ENCODE measurements around the gene OTUB2.
"Not testable (repeated sequence)": the region's sequence is repeated elsewhere in the genome, so short reads cannot be mapped to it uniquely, and the experiment has no call there.

The OTUB2 gene

DNA sequence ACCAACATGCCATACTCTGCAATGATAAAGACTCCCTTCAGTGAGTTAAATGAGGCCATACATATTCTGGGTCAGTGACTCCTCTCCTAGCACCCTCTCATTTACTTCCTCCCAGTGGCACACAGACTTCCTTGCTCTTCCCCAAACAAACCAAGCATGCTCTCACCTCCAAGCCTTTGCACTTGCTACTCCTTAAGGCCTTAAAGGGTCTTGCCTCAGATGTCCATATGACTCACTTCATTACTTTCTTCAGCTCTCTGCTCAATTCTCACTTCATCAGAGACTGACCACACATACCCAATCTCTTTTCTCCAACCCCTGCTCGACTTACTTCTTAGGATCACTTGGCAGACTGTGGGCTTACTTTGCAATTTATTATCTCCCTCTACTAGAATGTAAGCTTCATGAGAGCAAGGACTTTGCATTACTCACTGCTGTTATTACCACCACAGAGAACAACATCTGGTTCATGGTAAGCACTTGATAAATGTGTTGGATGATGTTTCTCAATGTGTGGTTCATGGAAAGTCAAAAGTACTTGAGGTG lies 32.1 kb downstream of the OTUB2 start:
- DNase-seq: no peak

DNA sequence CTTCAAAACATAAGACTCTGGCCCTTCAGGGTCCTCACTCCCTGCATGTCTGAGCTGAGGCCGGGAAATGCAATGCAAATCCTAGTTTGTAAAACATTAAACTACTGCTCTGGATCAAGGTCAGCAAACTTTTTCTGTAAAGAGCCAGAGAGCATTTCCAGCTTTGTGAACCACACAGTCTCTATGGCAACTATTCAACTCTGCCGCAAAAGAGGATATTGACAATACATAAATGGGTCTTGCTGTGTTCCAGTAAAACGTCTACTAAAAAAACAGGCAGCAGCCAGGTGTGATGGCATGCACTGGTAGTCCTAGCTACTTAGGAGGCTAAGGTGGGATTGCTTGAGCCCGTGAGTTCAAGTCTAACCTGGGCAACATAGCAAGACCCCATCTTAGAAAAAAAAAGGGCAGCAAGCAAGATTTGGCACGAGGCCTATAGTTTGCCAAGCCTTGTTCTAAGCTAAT lies 32.6 kb downstream of the OTUB2 start:
- no peak for DNase-seq

DNA sequence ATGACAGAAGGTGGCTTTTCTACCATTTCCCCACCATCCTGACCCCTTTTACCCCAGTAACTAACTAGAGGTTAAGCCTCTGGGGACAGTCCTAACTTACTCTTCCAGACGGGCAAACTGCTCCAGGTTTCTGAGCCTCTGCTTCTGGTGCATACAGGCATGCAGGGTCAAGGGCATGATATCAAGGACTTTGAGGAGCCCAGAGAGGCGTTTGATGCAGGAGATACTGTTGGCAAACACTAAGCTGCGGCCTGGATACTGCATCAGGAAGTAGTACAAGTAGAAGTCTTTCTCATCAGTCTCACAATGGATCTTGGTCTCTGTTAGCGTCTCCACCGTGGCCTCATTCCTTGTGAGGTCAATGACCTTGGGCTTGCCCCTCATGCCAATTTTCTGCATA lies 33.9 kb downstream of the OTUB2 start:
- no peak for DNase-seq

DNA sequence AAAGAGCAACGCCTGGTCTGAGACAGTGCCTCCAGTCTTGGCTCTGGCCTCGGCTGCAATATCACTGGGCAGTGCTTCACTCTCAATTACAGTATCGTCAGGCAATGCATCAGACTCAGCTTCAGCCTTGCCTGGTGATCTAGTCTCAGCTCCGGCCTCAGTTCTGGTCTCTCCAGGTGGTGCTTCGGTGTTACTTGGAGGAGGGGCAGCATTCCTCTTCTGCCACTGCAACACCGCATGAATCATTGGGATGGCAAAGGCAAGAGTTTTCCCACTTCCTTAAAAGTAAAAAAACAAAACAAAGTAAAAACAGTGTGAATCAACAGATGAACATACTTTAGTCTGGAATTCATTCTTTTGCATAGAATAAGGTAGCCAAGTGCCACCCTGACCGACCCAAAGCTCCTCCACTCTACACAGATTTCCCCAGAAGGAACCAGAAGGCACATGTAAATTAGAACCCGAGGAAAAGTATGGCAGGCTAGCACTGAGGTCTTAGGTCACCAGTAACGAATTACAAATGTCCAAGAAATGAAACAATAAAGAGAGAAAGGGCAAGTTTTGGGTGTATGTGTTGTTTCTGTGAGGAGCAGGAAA lies 36.3 kb downstream of the OTUB2 start:
- no peak for DNase-seq

DNA sequence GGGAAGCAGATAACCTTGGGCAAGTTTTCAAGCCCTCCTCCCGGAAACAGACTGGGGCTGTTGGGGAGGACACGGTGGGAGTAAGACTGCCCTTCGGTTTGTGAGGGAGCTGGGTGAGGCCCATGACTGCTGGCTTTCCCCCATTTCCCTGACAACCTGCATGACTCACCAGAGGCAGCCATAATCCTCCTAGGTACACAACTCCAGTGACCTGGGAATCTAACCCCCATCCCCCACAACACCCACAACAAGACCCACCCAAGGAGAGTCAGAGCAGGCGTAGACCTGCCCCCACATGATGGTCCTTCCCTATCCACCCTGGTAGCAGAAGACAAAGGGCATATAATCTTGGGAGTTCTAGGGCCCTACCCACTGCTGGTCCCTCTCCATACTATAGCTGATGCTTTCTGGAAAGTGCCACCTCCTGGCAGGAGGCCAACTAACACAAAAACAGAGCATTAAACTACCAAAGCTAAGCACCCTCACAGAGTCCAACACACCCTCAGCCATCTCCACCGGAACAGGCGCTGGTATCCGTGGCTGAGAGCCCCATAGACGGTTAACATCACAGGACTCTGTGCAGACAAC lies 40.0 kb downstream of the OTUB2 start:
- DNase-seq: peak; percentile 7

DNA sequence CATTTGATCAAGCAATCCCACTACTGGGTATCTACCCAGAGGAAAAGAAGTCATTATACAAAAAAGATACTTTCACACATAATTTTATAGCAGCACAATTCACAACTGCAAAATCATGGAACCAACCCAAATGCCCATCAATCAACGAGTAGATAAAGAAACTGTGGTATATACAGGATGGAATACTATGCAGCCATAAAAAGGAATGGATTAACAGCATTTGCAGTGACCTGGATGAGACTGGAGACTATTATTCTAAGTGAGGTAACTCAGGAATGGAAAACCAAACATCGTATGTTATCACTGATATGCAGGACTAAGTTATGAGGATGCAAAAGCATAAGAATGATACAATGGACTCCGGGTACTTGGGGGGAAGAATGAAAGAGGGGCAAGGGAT lies 45.9 kb downstream of the OTUB2 start:
- not testable (repeated sequence) for DNase-seq

DNA sequence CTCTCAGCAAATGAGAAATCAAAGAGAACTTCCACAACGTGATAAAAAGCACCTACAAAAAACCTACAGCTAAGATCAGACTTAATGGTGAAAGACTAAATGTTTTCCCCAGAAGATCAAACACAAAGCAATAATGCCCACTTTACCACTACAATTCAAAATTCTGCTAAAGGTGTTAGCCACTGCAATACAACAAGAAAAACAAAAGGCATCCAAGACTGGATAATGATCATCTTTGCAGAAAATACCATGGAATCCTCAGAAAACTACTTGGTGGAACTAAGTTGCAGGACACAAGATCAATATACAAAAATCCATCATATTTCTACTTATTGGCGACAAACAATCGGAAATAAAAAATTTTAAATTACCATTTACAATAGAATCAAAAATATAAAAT lies 48.4 kb downstream of the OTUB2 start:
- no peak for DNase-seq

DNA sequence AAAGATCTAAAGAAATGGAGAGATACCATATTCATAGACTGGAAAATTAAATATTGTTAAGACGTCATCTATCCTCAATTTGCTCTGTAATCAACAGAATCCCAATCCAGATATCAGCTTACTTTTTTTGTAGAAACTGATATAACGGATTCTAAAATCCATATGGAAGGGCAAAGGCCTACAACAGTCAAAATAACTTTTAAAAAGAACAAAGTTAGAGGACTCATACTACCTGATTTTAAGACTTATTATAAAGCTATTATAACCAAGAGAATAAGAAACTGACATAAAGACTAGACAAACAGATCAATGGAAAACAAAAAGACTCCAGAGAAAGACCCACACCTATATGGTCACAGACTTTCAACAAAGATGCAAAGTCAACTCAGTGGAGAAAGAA lies 48.9 kb downstream of the OTUB2 start:
- DNase-seq: no peak

DNA sequence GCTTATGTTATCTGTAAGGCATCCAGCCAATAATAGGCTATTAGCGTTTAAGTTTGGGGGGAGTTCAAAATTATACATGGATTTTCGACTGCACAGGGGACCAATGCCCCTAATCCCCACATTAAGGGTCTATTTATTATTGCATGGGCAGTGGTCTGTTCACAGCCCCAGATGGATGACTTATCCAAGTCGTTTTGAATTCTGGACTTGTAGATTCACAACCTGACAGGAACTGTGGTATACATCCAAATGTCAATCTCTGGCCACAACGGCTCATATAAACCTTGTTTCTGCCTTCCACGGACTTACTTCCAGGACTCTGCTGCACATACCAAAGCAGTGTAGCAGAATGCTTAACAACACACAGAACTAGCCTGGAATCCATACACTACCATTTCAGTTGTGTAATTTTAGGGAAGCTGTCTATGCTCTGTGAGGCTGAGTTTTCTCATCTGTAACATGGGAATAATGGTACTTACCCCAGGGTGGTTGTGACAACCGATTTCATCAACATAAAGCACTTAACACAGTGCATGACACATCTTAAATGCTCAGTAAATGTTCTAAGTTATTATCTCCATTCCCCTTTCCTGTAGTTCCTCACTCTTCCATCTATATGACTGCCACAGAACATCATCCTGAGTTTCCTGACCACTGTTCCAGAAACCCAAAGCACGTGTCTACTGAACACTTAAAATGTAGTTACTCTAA lies 51.1 kb downstream of the OTUB2 start:
- no peak for DNase-seq

DNA sequence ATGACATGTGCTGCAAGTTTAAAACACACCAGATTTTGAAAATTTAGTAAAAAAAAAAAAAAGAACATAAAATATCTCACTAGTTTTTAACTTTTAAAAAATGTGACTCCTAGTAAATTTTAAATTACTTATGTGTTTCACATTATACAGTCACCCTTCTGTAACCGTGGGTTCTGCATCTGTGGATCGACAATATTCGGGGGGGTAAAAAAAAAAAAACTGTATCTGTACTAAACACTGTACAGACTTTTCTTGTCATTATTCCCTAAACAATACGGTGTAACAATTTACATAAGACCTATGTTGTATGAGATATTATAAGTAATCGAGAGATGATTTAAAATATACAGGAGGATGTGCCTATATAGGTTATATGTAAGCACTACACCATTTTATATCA lies 51.7 kb downstream of the OTUB2 start:
- DNase-seq: no peak

DNA sequence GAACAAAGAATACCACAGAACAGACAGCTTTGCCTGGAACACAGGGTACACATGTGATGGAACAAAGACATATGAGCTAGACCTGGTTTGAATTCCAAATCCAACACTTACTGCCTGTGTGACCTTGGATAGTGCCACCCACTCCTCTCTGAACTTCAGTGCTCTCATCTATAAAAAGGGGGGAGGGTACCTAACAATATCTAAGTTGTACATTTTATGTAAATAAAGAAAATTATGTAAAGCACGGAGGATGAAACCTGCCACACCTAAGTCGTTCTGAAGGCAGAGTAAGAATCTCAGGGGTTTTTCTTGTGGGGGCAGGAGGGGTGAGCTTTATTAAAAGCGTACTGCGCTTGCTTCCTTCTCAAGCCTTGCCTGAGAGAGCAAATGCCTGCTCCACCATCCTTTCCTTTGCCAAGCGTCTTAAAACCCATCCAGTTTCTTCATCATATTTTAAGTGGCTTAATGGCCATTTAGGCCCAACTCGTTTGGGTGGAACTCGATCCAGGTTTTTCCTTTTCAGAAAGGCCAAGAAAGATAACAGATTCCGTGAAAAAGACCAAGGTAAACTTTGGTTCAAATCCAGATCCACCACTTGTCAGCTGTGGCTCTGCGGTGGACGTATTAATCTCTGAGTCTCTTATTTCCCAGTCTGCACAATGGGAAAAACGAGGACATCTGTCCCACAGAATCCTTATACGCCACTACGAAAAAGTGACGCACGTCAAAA lies 53.9 kb downstream of the OTUB2 start:
- DNase-seq: no peak

DNA sequence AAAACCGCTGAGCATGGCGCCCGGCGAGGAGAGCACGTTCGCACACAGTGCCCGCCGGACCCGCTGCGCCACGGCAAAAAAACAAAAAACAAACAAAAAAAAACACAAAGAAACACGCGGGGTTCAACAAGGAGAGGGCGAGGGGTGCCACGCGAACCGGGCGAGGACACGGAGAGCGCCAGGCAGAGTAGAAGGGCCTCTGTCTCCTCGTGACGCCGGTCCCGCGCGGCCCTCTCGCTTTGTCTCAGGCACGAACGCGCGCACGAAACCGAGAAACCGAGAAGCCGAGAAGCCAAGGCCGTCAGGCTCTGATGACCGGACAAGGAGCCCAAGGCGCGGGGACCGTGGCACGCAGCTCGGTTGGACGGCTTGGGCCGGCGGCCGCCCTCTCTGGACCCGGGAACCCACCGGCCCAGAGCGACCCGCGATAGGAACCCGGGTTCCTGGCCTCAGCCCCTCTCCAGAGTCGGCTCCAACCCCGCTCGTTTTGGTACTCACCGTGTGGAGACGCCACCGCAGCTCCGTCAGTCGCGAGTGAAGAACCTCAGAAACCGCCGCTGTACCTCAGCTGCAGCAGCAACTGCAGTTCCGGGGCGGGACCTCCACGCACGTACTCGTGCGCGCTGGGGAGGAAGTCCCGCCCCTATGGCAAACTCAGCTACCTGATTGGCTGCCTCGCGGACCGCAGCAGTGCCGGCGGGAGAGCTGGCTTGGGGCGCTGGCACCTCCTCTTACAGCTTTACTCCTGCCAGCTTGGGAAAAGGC lies 54.7 kb downstream of the OTUB2 start, which contains the start of the genes DDX24 and IFI27L1:
Gene DDX24, minus strand, starts transcription at position 582 of the 765 bp plus-strand sequence. CDS start 1,460 bp downstream, outside the sequence.
Gene IFI27L1, plus strand, starts transcription at position 690 of the 765 bp plus-strand sequence. CDS start 15,628 bp downstream, outside the sequence.
- DNase-seq: peak; percentile 95

DNA sequence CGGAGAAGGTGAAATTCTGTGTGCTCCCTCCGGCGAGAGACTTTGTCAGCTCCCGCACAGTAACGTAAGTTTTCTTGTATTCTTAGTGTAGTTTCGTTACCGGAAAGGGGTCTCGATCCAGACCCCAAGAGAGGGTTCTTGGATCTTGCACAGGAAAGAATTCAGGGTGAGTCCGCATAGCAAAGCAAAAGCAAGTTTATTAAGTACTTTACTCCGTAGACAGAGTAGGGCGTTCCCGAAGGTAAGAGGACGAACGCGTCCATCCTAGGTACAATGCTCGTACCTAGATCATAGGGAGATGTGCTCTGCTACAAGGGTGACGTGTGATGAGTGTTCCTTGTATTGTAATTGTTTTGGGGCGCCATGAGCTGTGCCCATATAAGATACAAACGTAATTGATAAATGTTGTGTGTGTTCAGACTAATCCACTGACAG lies 55.3 kb downstream of the OTUB2 start:
- DNase-seq: no peak

DNA sequence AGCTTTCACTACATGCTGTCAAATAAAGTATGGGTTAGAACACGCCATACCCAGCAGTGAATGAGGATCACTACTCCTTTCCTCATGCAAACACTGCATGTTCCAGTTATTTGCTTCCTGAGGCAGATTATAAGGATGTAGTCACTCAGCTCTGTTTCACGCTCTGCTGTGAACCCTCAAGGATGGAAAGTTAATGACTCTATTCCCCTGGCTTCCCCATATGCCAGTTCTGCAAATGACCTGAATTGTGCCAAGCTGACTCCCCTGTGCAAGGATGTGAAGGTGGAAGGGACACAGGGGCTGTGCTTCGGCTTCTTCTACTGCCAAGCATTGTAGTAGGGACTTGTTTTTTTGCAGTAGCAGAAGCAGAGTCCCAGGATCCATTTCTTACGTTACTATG lies 61.8 kb downstream of the OTUB2 start:
- no peak for DNase-seq

DNA sequence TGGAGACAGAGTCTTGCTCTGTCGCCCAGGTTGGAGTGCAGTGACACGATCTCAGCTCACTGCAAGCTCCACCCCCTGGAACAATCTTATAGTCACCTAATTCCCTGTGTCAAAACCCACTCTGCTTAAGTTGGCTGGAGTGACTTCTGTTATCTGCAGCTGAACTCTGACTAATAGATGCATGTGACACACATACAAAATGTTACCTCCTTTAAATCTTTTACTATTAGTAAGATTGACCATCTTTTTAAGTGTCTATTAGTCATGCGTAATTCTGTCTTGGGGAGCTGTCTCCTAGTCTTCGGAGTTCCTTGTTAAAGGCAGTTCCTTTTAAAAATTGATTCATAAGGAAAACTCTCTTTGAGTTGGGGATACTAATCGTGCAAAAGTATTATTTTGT lies 62.4 kb downstream of the OTUB2 start:
- no peak for DNase-seq

DNA sequence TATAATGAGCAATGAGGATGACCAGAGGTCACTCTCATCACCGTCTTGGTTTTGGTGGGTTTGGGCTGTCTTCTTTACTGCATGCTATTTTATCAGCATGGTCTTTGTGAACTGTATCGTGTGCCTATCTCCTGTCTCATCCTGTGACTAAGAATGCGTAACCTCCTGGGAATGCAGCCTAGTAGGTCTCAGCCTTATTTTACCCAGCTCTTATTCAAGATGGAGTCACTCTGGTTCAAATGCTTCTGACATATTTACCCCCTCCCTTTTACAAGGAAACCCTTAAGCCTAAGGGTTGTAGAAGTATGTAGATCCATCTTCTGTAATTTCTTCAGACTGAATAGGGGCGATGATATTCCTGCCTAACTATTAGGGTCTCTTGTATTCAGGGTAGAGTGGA lies 63.3 kb downstream of the OTUB2 start:
- DNase-seq: no peak

DNA sequence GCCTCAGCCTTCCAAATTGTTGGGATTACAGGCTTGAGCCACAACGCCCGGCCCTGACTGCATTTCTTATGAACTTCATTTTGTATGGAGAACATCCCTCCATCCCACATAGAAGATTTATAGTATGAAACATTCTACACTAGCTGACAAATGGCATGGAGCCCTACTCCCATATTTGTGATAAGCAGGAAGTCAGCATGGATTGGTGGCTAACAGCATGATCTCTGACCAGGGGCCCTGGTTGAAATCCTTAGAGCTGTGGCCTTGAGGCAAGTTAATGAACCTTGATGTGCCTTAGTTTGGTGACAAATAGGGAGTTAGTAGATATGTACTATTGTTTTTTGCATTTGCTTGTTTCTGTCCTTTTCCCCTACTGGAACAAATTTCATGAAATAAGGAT lies 67.3 kb downstream of the OTUB2 start:
- no peak for DNase-seq

DNA sequence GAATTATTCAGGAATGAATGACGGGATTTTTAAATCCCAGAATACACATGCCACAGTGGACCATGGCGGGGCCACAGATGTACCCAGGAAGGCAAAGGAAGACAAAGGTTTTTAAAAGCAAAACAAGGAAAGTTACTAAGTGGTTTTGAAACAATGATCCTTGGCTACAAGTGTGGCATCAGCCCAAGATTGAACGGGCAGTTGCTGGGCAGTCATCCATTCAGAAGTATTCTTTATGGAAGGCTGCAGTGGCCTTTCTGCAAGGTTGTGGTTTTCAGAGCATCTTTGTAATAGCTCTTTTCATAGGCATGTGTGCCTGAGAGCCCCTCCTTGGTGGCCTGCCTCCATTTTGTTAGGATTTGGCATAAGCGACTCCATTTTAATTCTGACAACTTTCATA lies 71.0 kb downstream of the OTUB2 start:
- DNase-seq: no peak
